HG03159 (cell line): Measurements from ENCODE around the gene CYSTM1.
"Not testable (repeated sequence)": the region's sequence is repeated elsewhere in the genome, so short reads cannot be mapped to it uniquely, and the experiment has no call there.

Source experiments
- ATAC-seq: cut with Tn5 transposase; IDR thresholded peaks from one replicate; pipeline ENCODE4 v1.9.1; 2021; ENCODE audit warnings: mild to moderate bottlenecking, moderate library complexity; ENCODE audit not compliant: unreplicated experiment

Gene CYSTM1

DNA sequence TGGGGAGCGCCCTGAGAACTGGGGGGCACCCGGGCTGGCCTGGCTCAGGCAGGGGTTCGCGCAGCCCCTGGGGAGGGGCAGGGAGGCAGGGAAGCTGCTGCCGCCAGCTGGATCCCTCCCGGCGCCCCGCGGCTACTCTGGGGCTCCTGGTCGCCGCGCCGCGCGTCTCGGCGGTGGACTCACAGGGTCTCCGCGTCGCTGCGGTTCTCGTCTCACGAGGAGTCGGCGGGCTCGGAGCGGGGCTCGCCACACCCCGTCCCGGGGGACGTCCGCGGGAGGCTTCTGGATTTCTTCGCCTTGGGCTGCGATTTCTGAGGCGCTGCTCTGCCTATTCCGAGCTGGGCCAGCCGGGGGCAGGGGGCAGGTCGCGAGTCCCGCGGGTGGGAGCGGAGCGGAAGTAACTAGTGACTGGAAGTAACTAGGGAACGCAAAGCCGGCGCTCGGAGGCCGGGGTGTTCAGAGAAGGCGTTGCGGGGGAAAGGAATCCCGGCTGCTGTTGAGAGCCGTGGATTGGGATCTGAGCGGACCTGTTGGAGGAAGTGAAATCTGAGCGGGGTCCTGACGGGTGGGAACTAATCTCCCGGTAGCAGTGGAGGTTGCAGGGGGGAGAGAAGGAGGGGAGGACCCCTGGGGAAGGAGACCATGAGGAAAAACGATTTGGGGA, 511 bp downstream of the CYSTM1 start:
- peak; percentile 47 for ATAC-seq

DNA sequence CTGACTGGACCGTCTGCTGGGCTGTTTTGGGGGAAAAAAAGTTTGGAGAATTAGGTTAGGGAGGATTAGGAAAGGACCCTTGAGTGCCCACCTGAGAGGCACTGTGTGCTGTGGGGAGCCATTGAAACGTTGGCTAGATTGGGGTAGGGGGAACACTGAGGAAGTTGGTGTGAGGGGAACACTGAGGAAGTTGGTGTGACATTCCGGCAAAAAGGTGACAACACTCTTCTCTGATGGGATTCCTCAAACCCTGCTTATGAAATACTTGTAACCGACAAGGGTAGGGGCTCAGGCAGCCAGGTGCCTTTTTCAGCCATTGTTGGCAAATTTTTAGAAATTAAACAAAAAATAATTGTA, 1.0 kb downstream of the CYSTM1 start:
- no peak for ATAC-seq

DNA sequence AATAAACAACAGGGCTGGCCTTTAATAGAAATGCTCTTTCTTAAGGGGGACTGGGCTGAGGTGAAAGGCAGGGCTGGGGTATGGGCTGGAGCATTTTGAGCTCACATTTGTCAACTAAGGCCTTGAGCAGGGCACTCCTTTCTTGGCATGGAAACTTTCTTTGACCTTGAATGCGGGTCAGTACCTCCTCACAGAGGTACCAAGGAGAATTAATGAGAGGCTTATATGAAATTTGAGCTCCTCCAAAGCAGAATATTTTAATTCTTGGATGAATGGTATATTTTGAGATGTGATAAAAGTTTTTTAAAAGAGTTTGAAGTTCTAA, 3.1 kb downstream of the CYSTM1 start:
- ATAC-seq: no peak

DNA sequence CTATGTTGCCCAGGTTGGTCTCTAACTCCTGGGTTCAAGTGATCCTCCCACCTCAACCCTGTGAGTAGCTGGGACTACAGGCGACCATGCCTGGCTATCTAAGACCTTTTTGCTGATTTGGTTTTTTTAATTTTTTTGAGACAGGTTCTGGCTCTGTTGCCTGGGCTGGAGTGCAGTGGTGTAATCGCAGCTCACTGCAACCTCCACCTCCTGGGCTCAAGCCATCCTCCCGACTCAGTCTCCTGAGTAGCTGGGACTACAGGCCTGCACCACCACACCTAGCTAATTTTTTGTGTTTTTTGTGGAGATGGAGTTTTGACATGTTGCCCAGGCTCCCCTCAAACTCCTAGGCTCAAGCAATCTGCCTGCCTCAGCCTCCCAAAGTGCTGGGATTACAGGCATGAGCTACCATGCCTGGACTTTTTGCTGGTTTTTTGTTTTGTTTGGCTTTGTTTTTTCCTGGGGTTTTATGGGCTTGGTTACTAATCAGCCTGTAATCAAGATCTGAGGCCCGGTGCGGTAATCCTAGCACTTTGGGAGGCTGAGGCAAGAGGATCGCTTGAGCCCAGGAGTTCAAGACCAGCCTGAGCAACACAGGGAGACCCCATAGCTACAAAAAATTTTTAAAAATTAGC, 3.6 kb downstream of the CYSTM1 start:
- no peak for ATAC-seq

DNA sequence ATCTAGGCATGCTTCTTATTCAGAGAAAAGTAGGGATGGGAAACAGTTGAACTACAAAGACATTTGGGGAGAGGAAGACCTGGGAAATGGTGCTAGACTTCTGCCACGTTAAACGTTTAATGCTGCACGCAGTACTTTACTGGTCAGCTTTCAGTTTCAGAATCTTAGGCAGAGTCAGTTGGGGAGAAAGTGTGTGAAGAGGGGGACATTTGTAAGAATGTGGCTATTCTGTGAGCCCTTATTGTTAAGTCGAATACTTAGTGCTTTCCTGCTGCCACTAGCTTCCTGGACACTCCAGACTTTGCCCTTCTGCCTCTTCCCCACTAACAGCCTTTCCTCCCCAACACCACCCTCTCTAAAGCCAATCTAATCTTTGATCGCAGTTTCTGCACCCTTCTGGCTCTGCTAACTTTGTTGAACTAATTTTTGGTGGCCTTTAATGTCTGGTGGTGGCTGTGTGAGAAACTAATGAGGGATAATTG, 6.1 kb downstream of the CYSTM1 start:
- no peak for ATAC-seq

DNA sequence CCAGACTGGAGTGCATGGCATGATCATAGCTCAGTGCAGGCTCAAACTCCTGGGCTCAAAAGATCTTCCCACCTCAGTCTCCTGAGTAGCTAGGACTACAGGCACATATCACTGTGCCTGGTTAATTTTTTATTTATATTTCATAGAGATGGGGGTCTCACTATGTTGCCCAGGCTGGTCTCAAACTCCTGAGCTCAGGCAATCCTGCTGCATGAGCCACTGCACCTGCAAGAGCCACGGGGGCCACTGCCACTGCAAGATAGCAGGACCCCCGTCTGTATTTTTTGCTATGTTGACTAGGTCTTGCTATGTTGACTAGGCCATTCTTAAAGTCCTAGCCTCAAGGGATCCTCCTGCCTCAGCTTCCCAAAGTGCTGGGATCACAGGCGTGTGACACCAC, 6.5 kb downstream of the CYSTM1 start:
- no peak for ATAC-seq

DNA sequence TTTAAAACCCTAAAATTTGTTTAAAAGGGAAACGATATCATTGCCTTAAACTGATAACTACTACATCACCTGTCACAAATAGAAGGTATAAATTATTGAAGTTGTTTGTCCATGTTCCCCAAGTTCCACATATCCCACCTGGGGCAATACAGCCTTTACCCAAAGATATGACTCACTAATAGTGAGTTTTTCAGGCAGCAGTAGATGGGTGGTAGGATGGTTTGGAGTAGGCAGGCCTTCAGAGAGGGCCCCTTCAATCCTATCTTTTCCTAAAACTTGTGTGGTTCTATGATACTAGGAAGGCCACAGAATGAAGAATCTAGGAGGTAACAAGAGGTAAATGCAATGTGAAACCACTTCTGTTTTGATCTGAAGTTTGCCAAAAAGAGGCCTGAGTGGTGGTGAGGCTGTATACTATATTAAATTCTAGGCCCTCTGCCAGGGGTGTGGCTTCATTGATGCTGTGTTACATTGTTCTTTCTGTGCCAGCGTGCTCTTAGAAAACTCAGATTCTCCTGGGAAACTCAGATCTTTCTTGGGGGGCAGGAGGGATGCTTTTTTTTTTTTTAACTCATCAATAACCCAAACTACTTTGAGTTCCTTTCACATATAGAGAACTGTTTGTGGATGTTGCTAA, 7.2 kb downstream of the CYSTM1 start:
- no peak for ATAC-seq

DNA sequence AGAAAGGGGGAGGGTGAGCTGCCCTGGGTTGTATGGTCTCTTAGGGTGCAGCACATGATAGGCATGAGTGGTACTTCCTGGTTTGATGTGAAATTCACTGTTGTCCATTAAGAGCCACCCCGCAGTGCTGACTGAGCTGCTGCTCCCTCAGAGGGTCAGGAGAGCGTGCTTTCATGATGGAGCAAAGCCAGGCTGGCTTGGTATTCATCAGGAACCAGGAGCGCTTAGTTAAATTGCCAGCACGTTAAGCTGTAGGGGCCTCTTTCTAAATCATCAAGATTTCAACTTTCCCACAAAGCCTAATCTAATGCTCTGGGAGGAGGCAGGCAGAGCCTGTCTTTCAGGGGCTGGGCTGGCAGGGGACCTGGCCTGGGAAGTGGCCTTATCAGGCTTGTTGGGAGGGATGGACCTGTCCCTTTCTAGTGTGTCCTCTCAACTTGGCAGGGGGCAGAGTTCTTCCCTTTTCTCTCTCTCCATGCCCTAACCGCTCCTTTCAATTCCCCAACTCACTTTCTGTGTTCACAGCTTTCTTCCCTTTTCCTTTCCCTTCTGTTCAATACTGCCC, 7.9 kb downstream of the CYSTM1 start:
- ATAC-seq: no peak

DNA sequence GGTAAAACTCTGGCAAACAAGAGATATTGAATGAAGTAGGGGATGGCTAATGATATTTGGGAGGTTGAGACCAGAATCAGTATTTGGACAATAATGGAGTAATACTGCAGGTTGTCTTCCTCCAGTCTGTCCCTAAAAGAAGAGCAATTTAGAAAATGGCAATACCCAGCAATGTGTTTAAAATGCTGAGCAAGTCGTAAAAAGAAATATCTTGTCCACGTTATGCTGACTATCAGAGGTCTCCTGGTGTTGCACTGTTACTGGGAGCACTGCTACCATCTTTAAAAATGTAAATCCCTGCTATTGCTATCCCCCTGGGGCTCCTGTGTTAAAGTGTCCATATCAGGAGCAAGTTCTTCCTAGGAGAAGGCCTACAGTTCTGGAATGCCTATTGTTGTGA, 10.4 kb downstream of the CYSTM1 start:
- no peak for ATAC-seq

DNA sequence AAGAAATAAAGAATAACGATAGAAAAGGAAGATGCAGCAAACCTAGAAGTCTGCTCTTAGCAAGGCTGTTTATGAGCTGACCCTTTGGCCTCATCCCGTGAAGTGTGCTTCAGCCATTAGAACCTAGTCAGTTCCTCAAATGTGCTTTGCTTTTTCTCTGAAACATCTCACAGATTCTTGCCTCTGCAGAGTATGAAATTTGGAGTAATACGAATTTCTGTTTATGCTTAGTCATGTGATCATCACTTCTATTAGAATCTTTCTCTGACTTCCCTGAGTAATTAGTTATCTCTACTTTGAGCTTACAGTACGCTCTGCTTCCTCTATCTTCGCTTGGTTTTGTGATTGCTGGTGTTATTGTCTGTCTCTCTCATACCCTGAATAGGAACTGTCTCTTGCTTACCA, 11.3 kb downstream of the CYSTM1 start:
- ATAC-seq: no peak

DNA sequence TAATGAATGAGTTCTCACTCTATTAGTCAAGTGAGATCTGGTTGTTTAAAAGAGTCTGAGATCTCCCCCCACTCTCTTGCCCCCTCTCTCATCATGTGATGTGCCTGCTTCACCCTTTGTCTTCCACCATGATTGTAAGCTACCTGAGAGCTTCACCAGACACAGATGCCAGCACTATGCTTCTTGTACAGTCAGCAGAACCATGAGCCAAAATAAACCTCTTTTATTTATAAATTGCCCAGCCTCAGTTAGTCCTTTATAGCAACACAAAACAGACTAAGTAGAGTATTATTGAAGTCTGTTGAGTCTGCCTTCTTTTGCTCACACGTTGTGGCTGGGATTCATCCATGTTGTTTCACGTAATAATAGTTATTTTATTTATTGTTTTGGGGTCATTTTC, 14.3 kb downstream of the CYSTM1 start:
- ATAC-seq: no peak

DNA sequence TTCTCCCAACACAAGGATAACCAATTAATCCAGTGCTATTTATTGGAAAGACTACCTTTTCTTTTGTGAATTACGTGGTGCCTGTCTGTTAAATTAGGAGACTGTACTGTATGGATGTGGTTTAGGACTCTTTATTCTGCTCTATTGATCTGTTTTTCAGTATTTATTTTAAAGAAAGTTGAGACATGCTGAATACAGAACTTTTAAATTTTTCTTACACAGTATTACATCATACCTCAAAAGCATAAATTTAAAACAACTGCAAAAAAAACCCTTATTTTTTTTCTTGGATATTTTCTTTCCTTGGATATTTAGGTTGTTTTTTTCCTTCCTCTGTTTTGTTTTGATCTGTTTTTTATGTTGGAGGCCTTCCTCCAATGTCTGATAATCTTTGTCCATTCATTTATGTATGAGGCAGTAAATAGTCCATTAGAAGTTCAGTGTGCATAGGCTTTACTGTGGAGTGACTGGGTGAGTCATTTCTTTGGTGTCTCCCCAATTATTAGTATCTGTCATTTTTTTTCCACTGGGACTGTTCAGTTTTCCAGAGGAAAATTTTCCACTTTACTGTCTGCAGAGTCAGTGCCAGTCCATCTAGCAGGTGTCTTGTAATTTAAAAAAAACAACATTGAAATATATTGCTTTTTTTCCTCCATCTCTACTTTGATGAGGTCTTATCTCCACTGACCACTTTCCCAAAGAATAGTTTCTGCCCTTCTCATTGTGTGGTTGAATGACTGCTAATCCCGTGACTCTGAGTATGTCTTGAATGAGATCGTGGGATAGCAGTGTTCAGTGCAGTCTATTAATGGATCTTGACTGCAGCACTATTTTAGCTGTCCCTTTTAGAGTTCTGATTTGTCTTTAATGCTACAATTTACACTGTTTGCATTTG, 15.2 kb downstream of the CYSTM1 start:
- no peak for ATAC-seq

DNA sequence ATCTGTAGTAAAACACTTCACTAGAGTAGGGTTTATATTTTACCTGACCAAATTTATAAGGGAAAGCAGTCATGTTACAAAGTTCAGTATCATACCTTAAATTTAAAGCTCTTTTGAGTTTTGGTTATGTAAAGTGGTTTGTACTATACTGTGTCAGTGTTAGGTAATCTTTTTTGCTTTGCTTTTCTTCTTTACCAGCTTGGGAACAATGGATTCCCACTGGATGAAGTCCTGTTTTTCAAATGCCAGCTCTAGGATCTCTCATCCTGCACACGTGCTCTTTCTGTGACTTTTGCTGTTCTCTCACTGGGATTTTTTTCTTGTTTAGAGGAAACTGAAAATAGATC, 15.9 kb downstream of the CYSTM1 start:
- ATAC-seq: no peak

DNA sequence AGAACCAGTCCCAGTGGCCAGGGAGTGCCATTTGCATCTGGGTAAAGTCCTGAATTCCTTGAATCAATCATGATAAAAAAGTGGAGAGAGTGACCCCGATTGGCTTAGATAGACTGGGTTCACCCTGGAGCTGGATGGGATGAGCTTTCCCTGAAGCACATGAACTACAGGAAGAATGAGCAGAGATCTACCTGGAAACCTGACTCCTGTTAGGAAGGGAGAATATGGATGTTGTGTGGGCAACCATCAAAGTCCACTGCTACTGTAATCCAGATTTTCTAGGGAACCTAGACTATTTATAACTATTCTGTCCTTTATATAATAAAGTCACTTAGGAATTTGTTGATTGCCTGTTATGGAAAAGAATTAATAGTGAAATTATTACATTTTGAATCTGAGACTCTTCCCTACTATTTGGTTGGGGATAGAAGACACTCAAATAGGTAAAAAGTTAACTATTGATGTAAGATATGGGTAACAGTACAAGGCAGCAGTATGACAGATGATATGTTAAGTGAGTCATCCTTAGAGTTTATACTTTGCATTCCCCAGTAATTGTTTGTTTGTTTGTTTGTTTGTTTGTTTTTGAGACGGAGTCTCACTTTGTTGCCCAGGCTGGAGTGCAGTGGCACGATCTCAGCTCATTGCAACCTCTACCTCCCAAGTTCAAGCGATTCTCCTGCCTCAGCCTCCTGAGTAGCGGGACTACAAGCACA, 17.9 kb downstream of the CYSTM1 start:
- ATAC-seq: no peak

DNA sequence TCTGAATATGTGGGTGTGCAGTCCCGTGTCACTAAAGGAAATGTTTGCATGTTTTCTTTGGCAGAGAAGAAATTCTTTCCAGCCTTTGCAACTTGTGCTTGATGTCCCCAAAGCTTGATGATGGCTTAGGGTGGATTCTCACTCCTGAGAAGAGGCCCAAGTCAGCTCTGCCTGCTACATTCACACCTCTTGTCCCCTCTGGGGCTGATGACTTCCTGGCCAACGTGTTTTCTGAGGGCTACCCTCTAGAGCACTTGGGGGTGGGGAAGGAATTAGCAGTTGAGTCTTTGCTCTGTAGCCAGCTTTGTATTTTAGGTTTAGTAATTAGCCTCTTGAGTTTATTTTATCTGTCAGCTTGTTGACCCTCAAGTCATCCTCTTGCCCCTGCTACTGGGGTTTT, 19.7 kb downstream of the CYSTM1 start:
- no peak for ATAC-seq

DNA sequence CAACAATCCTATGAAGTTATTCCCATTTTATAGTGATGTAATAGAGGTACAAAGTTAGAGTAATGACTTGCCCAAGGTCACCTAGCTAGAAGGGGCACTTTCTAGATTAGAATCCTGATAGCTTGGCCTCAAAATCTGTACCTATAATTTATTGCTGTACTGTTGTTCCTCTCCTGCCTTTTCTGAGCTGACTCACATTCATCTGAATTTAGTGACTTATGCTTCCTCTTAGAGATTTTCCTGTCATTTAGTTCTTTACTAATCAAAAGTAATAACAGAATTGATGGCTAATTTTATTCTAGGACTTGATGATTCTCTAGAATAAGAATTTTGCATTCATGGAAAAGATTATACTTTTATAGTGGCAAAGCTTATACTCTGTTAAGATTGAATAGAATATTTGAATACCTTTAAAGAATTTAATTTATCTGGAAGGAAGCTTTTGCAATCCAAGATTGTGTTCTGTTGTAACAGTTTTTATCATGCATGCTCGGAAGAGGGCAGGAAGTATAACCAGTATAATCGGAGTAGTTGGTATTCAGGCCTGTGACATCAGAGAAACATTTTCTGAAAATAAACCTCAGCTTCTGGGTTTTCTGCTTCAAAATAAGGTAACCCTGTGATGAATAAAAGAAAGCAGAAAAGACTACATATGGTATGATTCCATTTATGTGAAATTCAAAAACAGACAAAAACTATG, 21.3 kb downstream of the CYSTM1 start:
- ATAC-seq: no peak

DNA sequence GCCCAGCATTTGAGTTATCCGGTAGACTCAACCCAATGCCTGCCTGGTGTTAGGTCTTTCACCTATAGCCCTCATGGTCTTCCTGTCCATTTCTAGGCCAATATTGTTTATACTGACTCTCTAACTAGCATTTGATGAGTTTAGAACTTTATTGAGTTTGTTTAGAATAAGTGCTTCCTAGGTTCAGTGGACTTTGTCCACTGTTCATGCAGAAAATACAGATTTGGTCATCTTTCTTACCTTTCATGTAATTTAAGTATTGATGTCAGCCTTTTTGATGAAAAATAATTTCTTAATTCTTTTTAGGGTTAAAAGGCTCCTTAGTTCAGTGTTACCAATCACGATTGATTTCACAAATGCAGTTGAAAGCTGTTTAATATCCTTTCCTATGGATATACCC, 22.0 kb downstream of the CYSTM1 start:
- ATAC-seq: no peak

DNA sequence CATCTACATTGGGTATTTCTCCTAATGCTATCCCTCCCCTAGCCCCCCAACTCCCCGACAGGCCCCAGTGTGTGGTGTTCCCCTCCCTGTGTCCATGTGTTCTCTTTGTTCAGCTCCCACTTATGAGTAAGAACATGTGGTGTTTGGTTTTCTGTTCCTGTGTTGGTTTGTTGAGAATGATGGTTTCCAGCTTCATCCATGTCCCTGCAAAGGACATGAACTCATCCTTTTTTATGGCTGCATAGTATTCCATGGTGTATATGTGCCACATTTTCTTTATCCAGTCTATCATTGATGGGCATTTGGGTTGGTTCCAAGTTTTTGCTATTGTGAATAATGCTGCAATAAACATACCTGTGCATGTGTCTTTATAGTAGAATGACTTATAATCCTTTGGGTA, 23.9 kb downstream of the CYSTM1 start:
- not testable (repeated sequence) for ATAC-seq

DNA sequence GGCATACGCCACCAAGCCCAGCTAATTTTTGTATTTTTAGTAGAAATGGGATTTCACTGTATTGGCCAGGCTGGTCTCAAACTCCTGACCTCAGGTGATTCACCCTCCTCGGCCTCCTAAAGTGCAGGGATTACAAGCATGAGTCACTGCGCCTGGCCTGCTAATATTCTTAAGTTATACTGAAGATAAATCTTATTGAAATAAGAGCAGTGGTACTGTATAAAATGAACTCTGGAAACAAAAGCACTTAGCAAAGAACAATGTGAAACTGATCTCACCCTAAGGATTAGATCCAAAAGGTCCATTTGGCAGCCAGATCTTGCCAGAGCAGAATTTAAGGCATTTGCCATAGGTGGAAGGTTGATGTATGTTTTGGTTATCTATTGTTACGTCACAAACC, 27.1 kb downstream of the CYSTM1 start:
- no peak for ATAC-seq

DNA sequence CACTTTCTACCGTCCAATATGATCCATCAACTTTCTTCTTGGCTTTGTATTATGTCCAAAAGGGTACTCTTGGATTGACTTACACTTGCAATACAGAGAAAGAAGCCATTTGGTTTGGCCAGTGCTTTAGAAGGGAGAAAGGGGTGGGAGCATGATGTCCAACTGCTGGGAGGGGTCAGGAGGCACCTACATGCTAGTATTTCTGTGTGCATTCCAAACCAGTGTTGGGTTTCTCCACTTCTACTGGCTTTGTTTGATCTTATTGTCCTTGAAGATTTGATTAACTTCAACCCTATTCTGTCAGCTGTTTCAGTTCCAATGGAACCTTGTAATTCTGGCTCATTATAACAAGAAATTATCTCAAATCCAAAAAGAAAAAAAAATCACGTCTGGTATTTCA, 27.6 kb downstream of the CYSTM1 start:
- ATAC-seq: no peak
